GM12875 (cell line): ENCODE results near the gene DNMT3A.

Source experiments
- H3K4me3 ChIP-seq: one replicate; pipeline ENCODE4 v1.5.1; 2011; ENCODE audit warnings: low read depth, low read length, control low read depth
- TF ChIP-seq, protein P1 (sequence below): IDR thresholded peaks from 2 replicates; pipeline ENCODE4 v1.5.1; 2011; ENCODE audit warnings: low read depth, mild to moderate bottlenecking, control low read depth, inconsistent platforms, low read length, moderate library complexity, borderline replicate concordance; ENCODE audit not compliant: insufficient read depth

DNMT3A gene

DNA sequence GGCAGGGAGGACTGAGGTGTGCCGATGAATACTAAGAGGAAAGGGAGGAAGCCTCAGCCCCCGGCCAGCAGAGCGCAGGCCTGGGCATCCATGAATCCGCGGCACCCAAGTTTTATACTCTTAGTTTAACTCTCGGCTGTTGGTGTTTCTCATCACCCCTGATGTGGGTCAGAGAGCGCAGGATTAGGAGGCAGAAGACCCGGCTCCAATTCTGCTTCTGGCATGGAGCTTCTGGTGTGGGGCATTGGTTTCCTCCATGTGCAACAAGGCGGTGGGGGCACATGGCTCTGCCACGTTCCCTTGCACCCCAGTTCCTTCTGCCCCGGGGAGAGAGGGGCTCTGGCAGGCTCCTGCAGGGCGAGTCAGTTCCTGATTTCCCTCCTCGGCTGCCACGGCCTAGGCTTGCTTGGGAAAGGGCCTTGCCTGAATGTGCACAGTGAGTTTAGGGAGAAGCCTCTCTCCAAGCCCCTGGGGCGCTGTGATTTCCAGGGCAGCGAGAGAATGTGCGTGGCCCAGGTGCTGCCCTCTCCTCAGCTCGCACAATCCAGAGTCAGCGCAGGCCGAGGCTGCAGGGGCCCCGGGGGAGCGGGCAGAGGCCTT, 36.2 kb upstream of the DNMT3A start:
- no peak overlapping the region for H3K4me3 ChIP-seq
- TF ChIP-seq, protein P1, sequence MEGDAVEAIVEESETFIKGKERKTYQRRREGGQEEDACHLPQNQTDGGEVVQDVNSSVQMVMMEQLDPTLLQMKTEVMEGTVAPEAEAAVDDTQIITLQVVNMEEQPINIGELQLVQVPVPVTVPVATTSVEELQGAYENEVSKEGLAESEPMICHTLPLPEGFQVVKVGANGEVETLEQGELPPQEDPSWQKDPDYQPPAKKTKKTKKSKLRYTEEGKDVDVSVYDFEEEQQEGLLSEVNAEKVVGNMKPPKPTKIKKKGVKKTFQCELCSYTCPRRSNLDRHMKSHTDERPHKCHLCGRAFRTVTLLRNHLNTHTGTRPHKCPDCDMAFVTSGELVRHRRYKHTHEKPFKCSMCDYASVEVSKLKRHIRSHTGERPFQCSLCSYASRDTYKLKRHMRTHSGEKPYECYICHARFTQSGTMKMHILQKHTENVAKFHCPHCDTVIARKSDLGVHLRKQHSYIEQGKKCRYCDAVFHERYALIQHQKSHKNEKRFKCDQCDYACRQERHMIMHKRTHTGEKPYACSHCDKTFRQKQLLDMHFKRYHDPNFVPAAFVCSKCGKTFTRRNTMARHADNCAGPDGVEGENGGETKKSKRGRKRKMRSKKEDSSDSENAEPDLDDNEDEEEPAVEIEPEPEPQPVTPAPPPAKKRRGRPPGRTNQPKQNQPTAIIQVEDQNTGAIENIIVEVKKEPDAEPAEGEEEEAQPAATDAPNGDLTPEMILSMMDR: no peak

DNA sequence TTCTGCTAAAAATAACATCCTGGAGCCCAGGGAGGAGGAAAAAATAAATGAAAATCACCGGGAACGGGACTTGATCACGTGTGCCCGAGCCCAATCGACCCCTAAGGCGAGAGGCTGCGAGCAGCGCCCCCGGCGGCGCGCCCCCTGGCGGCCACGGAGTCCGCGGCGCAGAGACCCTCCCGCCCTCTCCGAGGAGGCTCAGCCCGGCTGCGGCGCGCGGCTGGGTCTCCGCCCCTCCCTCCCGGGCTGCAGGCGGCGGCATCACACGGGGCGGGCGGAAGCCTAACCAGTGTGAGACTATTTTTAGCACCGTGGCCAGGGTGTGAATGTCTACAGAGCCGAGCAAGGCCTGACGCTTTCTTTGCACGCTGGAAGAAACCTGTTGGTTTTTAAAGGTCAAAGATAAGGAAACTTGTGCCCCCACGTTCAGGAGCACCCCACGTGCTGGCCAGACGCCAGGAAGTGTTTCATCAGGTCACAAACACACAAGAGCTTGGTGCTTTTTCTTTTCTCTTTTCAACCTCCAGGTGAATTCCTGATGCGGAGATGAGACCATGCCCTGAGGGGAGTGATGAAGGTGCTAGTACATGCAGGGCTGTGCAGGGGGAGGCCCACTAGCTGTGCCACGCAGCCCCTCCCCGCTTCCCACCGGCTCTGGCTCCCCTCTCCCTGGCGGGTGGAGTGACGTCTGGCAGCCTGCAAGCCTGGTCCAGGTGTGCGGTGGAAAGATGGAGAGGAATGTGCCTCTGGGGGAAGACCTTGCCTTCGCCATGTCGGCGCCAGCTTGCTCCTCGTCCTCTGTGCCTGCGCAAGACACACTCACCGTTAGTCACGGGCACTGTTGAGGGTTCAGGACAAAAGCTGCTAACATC, 35.3 kb upstream of the DNMT3A start:
- TF ChIP-seq, protein P1: peak; percentile 99
- H3K4me3 ChIP-seq: no peak overlapping the region

DNA sequence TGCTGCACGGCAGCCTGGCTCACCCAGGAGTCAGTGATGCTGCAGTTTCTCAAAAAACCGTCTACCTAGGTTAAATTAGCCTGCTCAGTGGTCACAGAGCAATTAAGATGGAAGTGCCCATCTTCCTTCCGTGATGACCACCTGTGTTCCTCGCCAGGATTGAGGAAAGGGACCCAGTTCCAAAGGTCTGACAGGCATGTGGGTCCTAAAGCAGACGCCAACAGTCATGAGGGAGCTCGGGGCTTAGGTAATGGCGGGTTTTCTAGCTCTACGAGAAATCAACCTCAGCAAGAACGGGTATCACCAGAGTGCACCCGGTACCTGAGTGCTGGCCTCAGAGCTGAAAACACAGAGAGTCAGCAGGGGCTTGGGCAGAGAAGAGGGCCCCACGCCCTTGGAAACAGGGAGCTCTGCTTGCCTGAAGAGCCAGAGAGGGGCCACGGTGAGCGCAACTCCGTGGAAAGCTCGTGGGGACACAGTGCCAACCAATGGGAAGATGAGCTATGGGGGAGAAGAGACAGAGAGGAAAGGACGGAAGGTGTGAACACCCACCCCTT, 34.3 kb upstream of the DNMT3A start:
- no peak overlapping the region for H3K4me3 ChIP-seq
- TF ChIP-seq, protein P1: no peak

DNA sequence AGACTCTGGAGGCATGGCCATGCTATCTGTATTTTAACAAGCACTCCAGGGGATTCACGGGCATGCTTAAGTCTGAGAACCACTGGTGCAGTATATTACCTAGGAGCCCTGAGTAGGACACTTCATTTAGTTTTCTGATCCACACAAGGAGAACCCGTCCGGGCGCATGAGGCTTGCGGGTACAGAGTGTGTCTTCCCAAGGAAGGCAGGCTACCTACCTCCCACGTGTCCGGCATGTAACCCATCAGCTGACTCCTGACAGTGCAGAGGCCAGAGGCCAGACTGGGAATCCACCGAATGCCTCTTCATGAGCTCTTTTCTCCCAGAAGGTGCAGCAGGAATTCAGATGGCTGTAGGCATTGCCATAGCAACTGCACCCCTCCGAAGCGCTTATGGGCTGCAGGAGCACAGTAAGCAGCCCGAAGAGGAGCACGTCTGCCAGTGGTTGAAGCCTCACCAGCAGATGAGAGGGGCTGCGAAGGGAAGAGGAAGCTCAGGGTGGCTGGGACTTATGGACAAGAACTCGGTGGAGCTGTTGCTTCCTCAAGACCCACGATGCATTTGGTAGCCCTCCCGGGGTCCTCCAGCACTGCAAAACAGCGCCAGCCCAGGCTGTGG, 33.8 kb upstream of the DNMT3A start:
- TF ChIP-seq, protein P1: no peak
- no peak overlapping the region for H3K4me3 ChIP-seq

- no peak overlapping the region for H3K4me3 ChIP-seq
- TF ChIP-seq, protein P1: no peak
Observed at GRCh38 chr2:25374827-25375226, 33.1 kb upstream of the DNMT3A start.

DNA sequence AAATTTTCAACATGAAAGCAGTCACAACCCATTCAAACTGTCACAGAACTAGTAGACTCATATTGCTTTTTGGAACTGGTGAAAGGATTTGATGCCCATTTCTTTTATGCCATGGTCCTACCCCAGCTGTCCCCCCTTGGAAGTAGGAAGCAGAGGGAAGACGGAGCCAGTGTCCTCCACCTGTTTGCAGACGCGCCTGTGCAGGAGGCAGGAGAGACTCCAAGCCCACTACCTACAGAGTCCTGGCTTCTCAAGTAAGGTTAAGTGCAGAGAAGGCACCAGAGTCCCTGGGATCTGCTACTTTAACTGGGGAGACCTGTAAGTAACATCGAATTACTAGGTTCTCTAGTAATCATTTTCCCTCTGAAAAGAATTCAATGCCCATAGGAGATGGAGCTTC, 32.7 kb upstream of the DNMT3A start:
- H3K4me3 ChIP-seq: no peak overlapping the region
- TF ChIP-seq, protein P1: no peak
